ENCODE results near the gene BTAF1. TPM values are rescaled to one million over a fixed set of nuclear protein-coding genes. Genes with fewer than 3 reads are reported as not detected.

Gene BTAF1
- polyA plus RNA-seq (2013, experiment 1 of 2) = 17.1 TPM
- polyA plus RNA-seq (2013, experiment 2 of 2) = 16.9 TPM

DNA sequence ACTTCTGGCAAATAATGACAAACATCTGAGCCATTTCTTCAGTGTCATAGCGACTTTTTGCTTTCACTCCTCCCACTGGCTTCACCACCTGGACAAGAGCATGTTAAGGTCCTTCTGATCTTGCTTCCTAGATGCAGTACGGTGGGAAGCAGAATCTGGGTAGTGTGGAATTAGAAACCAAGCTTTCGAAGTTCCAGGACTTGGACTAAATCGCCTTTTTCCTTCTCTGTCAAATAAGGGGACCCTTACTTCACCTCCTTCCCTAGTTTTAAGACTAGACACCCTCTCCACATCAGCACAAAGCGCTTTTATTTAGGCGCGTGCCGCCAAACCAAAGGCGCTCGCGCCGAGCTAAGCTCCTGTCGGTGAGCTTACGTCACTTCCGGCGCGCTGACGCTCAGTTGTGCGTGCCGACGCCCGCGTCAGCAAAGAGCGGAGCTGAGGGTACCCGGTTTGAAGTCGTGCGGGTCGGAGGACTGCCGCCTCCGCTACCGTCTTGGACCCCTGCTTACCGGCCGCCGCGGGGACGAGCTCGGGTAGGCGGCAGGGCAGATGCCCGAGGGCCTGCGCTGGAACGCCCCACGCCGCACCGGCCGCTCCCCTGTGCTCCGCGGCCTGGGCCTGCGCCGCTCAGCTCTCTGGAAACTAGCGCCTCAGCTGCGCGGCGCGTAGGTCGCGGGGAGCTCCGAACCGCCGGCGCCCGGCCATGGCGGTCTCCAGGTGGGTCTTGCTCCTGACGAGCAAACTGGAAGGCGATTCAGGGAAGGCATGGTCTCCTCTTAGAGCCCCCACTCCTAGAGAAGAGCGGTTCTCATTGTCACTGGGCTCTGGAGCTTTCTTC, at the start of gene BTAF1:
Gene BTAF1 (plus strand): TSS at position 400 of the 841 bp plus-strand sequence. CDS start 307 bp downstream, at position 707.
- peaks cover 2% of the 10 kb centered on the region for H3K79me1 ChIP-seq (ENCODE audit: low read length)
- H3K27ac ChIP-seq (ENCODE audit: low read depth, low read length) = peak within 1 kb of the TSS; percentile 25
- H3K4me3 ChIP-seq (ENCODE audit: low read length) = peak within 1 kb of the TSS; percentile 99

DNA sequence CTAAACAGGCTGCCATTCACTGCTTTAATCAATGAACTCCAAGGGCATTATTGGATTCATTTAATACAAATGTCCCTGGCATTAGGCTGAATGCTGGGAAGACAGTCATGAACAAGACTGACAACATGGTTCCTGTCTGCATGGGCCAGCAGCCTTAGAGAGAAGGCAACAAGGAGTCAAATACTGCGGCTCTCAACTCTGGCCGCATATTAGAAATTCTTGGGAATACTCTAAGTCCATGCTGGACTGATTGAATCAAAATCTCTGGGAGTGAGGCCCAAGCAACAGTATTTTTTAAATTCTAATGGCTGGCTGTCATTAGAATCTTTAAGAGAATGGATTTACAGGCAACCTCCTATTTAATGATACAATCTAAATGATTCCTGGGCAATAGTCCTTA, 48.4 kb upstream of the BTAF1 start:
- H3K56ac ChIP-seq (ENCODE audit: low read length) = no peak overlapping the region
- no peak overlapping the region for H3K4me3 ChIP-seq (ENCODE audit: low read length)
- no peaks in the 10 kb centered on the region for H3K79me1 ChIP-seq (ENCODE audit: low read length)
- H2BK15ac ChIP-seq (replicated peaks; ENCODE audit: low read depth) = no peak overlapping the region
- no peaks in the 10 kb centered on the region for H3K27me3 ChIP-seq (ENCODE audit: insufficient read depth, low read length, poor library complexity)
- no peak overlapping the region for H2BK120ac ChIP-seq (ENCODE audit: low read depth, low read length)
- H3K18ac ChIP-seq (ENCODE audit: low read length) = no peak overlapping the region
- H3K4me1 ChIP-seq (ENCODE audit: control insufficient read depth, low read depth, low read length) = peaks cover 8% of the 10 kb centered on the region
- no peaks in the 10 kb centered on the region for H3K36me3 ChIP-seq (ENCODE audit: control insufficient read depth, insufficient read depth, low read length)
- no peak overlapping the region for H3K27ac ChIP-seq (ENCODE audit: low read depth, low read length)
- no peak overlapping the region for H3K4me2 ChIP-seq (ENCODE audit: low read length)
- no peak overlapping the region for H2AK5ac ChIP-seq (ENCODE audit: low read length)
- H4K5ac ChIP-seq (ENCODE audit: low read length) = no peak overlapping the region
- H3K79me2 ChIP-seq (ENCODE audit: control insufficient read depth, insufficient read depth, low read length) = no peaks in the 10 kb centered on the region
- WGBS (ENCODE audit: extremely low coverage, insufficient coverage, low lambda C conversion rate) = no CpG with 5 or more reads among the region's 2 CpGs
- H3K9ac ChIP-seq (ENCODE audit: low read length) = no peak overlapping the region
- H4K8ac ChIP-seq (ENCODE audit: low read depth, low read length) = no peak overlapping the region
- no peak overlapping the region for H3K23ac ChIP-seq (ENCODE audit: low read length)
- H2BK5ac ChIP-seq (ENCODE audit: low read length) = no peak overlapping the region
- DNase-seq = no peak
- H3K4ac ChIP-seq (ENCODE audit: low read depth, low read length) = no peak overlapping the region

More for the DNA sequence above, at the start of gene BTAF1:
- H3K36me3 ChIP-seq (ENCODE audit: control insufficient read depth, insufficient read depth, low read length) = no peaks in the 10 kb centered on the region
- H2BK5ac ChIP-seq (ENCODE audit: low read length) = peak within 1 kb of the TSS; percentile 56
- H3K4me2 ChIP-seq (ENCODE audit: low read length) = peak within 1 kb of the TSS; percentile 78
- H3K79me2 ChIP-seq (ENCODE audit: control insufficient read depth, insufficient read depth, low read length) = peaks cover 31% of the 10 kb centered on the region
- peak within 1 kb of the TSS; percentile 98 for H3K56ac ChIP-seq (ENCODE audit: low read length)
- H4K5ac ChIP-seq (ENCODE audit: low read length) = peak within 1 kb of the TSS; percentile 54
- no peak within 1 kb of the TSS for H3K23ac ChIP-seq (ENCODE audit: low read length)
- WGBS (ENCODE audit: extremely low coverage, insufficient coverage, low lambda C conversion rate) = no CpG with 5 or more reads among the region's 65 CpGs
- H2BK15ac ChIP-seq (replicated peaks; ENCODE audit: low read depth) = no peak within 1 kb of the TSS
- H2AK5ac ChIP-seq (ENCODE audit: low read length) = peak within 1 kb of the TSS; percentile 12
- no peaks in the 10 kb centered on the region for H3K27me3 ChIP-seq (ENCODE audit: insufficient read depth, low read length, poor library complexity)
- peak within 1 kb of the TSS; percentile 91 for H3K4ac ChIP-seq (ENCODE audit: low read depth, low read length)
- no peak within 1 kb of the TSS for H2BK120ac ChIP-seq (ENCODE audit: low read depth, low read length)
- no peaks in the 10 kb centered on the region for H3K4me1 ChIP-seq (ENCODE audit: control insufficient read depth, low read depth, low read length)
- H3K18ac ChIP-seq (ENCODE audit: low read length) = no peak within 1 kb of the TSS
- H3K9ac ChIP-seq (ENCODE audit: low read length) = peak within 1 kb of the TSS; percentile 96
- peak; percentile 97 for DNase-seq
- no peak within 1 kb of the TSS for H4K8ac ChIP-seq (ENCODE audit: low read depth, low read length)

DNA sequence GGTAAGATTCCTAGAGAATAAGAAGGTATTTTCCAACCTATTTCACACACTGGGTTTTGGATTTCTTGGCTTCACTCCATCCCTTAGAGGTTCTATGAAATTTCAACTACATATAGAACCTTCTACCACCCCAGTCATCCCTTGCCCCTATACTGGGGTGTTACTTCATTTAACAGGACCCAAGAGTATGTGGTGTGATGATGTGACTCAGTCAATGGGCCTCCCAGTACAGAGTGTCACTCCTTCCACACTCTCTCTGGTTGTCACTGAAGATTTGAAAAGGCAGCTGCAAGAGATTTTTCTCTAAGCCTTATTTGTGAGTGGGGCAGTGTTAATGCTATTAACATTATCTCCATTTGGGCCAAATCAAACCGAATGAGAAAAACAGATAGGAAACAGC, 47.8 kb upstream of the BTAF1 start:
- H2AK5ac ChIP-seq (ENCODE audit: low read length) = no peak overlapping the region
- no peaks in the 10 kb centered on the region for H3K79me1 ChIP-seq (ENCODE audit: low read length)
- H3K23ac ChIP-seq (ENCODE audit: low read length) = no peak overlapping the region
- H2BK15ac ChIP-seq (replicated peaks; ENCODE audit: low read depth) = peak overlapping the region; percentile 45
- no peak overlapping the region for H4K8ac ChIP-seq (ENCODE audit: low read depth, low read length)
- H2BK120ac ChIP-seq (ENCODE audit: low read depth, low read length) = no peak overlapping the region
- no CpG with 5 or more reads among the region's 1 CpG for WGBS (ENCODE audit: extremely low coverage, insufficient coverage, low lambda C conversion rate)
- DNase-seq = no peak
- H3K18ac ChIP-seq (ENCODE audit: low read length) = no peak overlapping the region
- H3K4me2 ChIP-seq (ENCODE audit: low read length) = no peak overlapping the region
- H3K36me3 ChIP-seq (ENCODE audit: control insufficient read depth, insufficient read depth, low read length) = no peaks in the 10 kb centered on the region
- H3K27ac ChIP-seq (ENCODE audit: low read depth, low read length) = no peak overlapping the region
- no peak overlapping the region for H2BK5ac ChIP-seq (ENCODE audit: low read length)
- peaks cover 8% of the 10 kb centered on the region for H3K4me1 ChIP-seq (ENCODE audit: control insufficient read depth, low read depth, low read length)
- no peaks in the 10 kb centered on the region for H3K27me3 ChIP-seq (ENCODE audit: insufficient read depth, low read length, poor library complexity)
- no peak overlapping the region for H4K5ac ChIP-seq (ENCODE audit: low read length)
- H3K4ac ChIP-seq (ENCODE audit: low read depth, low read length) = no peak overlapping the region
- H3K56ac ChIP-seq (ENCODE audit: low read length) = no peak overlapping the region
- no peaks in the 10 kb centered on the region for H3K79me2 ChIP-seq (ENCODE audit: control insufficient read depth, insufficient read depth, low read length)
- no peak overlapping the region for H3K4me3 ChIP-seq (ENCODE audit: low read length)
- H3K9ac ChIP-seq (ENCODE audit: low read length) = no peak overlapping the region

DNA sequence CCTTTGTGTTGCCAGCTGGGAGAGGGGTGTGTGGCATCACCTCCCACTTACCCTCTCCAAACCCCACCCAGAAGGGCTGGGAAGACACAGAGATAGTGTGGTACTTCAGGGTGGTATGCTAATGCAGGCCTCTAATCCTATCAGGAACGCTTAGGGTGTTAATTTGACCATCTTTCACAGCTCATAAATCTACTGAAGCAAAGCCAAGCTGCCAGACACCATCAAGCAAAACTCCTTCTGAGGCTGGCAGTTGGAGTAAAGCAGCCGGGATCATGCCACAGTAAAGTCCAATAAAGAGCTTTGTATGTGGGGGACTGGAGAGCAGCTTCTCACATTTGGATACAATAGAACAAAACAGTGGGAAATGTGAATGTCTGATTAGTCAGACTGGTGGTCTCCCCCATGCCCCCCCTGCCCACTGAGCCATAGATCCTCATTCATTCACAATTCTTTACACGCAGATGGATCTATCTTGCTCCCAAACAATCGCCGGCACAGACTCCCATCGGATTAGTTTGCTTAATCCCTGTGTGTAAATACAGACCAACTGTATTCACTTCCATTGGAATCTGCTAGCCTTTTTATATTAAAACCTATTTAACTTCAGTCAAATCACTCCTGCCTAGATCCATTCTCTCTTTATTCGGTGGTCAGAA, 43.9 kb upstream of the BTAF1 start:
- no peak overlapping the region for H3K18ac ChIP-seq (ENCODE audit: low read length)
- no peak overlapping the region for H3K4ac ChIP-seq (ENCODE audit: low read depth, low read length)
- H3K27ac ChIP-seq (ENCODE audit: low read depth, low read length) = peak overlapping the region; percentile 18
- no peak overlapping the region for H2BK5ac ChIP-seq (ENCODE audit: low read length)
- WGBS (ENCODE audit: extremely low coverage, insufficient coverage, low lambda C conversion rate) = no CpG with 5 or more reads among the region's 7 CpGs
- no peaks in the 10 kb centered on the region for H3K79me1 ChIP-seq (ENCODE audit: low read length)
- no peak overlapping the region for H4K5ac ChIP-seq (ENCODE audit: low read length)
- H3K4me3 ChIP-seq (ENCODE audit: low read length) = no peak overlapping the region
- H3K27me3 ChIP-seq (ENCODE audit: insufficient read depth, low read length, poor library complexity) = no peaks in the 10 kb centered on the region
- H3K4me2 ChIP-seq (ENCODE audit: low read length) = no peak overlapping the region
- H2BK120ac ChIP-seq (ENCODE audit: low read depth, low read length) = no peak overlapping the region
- H3K36me3 ChIP-seq (ENCODE audit: control insufficient read depth, insufficient read depth, low read length) = no peaks in the 10 kb centered on the region
- no peak overlapping the region for H4K8ac ChIP-seq (ENCODE audit: low read depth, low read length)
- peak; percentile 83 for DNase-seq
- no peak overlapping the region for H2BK15ac ChIP-seq (replicated peaks; ENCODE audit: low read depth)
- H2AK5ac ChIP-seq (ENCODE audit: low read length) = no peak overlapping the region
- no peak overlapping the region for H3K23ac ChIP-seq (ENCODE audit: low read length)
- peaks cover 23% of the 10 kb centered on the region for H3K4me1 ChIP-seq (ENCODE audit: control insufficient read depth, low read depth, low read length)
- no peak overlapping the region for H3K9ac ChIP-seq (ENCODE audit: low read length)
- no peaks in the 10 kb centered on the region for H3K79me2 ChIP-seq (ENCODE audit: control insufficient read depth, insufficient read depth, low read length)
- peak overlapping the region; percentile 59 for H3K56ac ChIP-seq (ENCODE audit: low read length)

DNA sequence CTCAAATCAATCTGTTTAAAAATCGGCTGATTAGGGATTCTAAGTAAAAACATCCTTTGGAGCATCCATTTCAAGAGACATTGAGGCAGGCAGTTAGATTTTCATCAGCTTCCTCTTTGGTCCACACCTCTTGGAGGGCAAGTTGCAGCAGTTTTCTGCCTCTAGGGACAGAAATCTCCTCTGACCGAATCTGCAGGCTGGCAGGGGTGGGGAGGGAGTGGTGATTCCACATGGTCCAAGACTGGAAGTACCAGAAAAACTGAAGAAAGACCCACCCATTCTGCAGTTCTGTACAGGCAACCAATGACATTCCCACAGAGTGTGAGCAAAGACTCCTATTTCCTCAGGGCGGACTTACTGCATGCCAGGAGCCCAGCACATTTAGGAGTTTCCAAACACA, 43.3 kb upstream of the BTAF1 start:
- peak overlapping the region; percentile 58 for H3K27ac ChIP-seq (ENCODE audit: low read depth, low read length)
- WGBS (ENCODE audit: extremely low coverage, insufficient coverage, low lambda C conversion rate) = no CpG with 5 or more reads among the region's 3 CpGs

More for the DNA sequence above, 43.3 kb upstream of the BTAF1 start:
- Histone ChIP-seq H2BK120ac (ENCODE audit: low read depth, low read length) (no peak overlapping the region), H3K4ac (ENCODE audit: low read depth, low read length) (peak overlapping the region; percentile 59), H3K4me3 (ENCODE audit: low read length) (no peak overlapping the region), H3K36me3 (ENCODE audit: control insufficient read depth, insufficient read depth, low read length) (no peaks in the 10 kb centered on the region), H3K23ac (ENCODE audit: low read length) (no peak overlapping the region), H3K4me1 (ENCODE audit: control insufficient read depth, low read depth, low read length) (peaks cover 24% of the 10 kb centered on the region), H3K9ac (ENCODE audit: low read length) (no peak overlapping the region), H4K5ac (ENCODE audit: low read length) (no peak overlapping the region), H3K79me1 (ENCODE audit: low read length) (no peaks in the 10 kb centered on the region), H4K8ac (ENCODE audit: low read depth, low read length) (no peak overlapping the region), H2BK5ac (ENCODE audit: low read length) (peak overlapping the region; percentile 6), H3K79me2 (ENCODE audit: control insufficient read depth, insufficient read depth, low read length) (no peaks in the 10 kb centered on the region), H3K4me2 (ENCODE audit: low read length) (no peak overlapping the region), H3K18ac (ENCODE audit: low read length) (peak overlapping the region; percentile 83), H2AK5ac (ENCODE audit: low read length) (no peak overlapping the region), H3K27me3 (ENCODE audit: insufficient read depth, low read length, poor library complexity) (no peaks in the 10 kb centered on the region), H2BK15ac (replicated peaks; ENCODE audit: low read depth) (peak overlapping the region; percentile 42), H3K56ac (ENCODE audit: low read length) (peak overlapping the region; percentile 44)
- DNase-seq = peak; percentile 72

Measured in mesendoderm (in vitro differentiated cells).